Measurements from ENCODE around the gene KPTN. TPM values are rescaled to one million over a fixed set of nuclear protein-coding genes. Genes with fewer than 3 reads are reported as not detected.
A peak's percentile ranks its signal among the peaks of the same experiment; 100 is the strongest.

The KPTN gene
- total and polyA plus RNA-seq, 4 donors = 2.3 to 6.0 (median 4.0) TPM

DNA sequence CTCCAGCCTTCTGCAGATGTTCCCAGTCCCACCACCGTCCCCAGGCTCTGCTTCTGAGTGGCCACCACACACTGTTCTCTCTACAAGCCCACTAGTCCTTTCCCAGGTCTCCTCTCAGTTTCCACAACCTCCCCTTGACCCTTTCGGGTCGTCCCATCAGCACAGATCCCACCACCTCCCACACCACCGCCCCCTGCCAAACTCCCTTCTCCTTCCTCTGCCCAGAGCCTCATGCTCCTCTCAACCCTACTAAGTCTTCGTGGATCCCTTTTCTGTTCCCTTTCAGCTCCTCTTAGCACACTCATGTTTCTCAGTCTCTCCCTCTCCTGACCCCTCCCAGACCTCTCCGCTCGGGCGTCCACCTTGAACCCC, 28.9 kb upstream of the KPTN start:
- Histone ChIP-seq H3K27ac (ENCODE audit: low read depth in 1 of 2, low read length in 2 of 2) (peak overlapping the region; percentile 85 to 87), H3K4me1 (ENCODE audit: control insufficient read depth in 4 of 4, insufficient read depth in 4 of 4, low read length in 3 of 4) (peaks cover 21 to 67% (median 52%) of the 10 kb centered on the region in 4 donors), H3K4me3 (ENCODE audit: low read depth in 1 of 3, low read length in 3 of 3) (peak overlapping the region; percentile 67 to 100 (median 72)), H3K36me3 (ENCODE audit: control insufficient read depth in 4 of 4, insufficient read depth in 3 of 4, low read depth in 1 of 4, low read length in 3 of 4) (peaks cover 0 to 2% (median 0%) of the 10 kb centered on the region in 4 donors), H3K27me3 (ENCODE audit: control insufficient read depth in 4 of 4, insufficient read depth in 4 of 4, low read length in 3 of 4) (no peaks in the 10 kb centered on the region), H3K9ac (ENCODE audit: low read depth in 1 of 2, low read length in 2 of 2) (peak overlapping the region in 1 of 2 donors; percentile 69), H3K9me3 (ENCODE audit: control insufficient read depth in 4 of 4, low read length in 3 of 4) (no peaks in the 10 kb centered on the region)
- 27% methylated on average over 8 of the region's 8 CpGs for WGBS
- TF ChIP-seq RXRA (IDR thresholded peaks at IDR 0.05) (peak in 1 of 2 donors; percentile 2), HNF4G (IDR thresholded peaks at IDR 0.05) (no peak)
- no peak for DNase-seq (ENCODE audit: low spot score)

DNA sequence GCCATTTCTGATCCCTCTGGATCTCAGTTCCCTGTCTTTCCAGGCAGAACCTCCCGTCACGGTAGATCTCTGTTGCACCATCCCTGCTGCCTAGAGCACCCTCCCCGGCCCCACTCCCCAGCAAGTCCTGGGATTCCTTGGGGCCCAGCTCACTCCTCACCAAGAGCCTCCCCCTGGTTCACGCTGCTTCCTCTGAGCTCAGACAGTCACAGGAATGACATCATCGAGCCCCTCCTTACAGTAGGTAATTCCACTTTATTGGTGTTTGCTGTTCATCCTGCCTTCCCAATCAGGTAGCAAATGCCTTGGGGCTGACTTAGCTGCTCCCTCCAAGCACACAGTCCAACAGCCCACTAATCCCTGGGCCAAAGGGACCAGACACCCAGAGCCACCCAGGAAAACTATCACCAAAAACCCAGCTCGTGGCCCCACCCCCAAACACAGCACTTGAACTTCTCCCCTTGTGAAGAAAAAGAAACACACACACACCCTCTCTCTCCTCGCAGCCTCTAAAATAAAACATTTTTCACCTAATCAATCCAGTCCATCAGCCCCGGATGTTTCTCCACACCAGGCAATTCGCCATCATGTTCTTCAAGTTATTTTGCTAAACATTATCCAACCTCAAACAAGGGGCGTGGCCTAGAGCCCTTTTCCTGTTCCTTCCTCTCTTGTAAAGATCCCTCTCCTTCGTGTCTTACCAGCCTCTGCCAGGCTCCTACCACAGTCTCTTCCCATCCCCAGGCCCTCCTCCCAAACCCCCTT, 28.3 kb upstream of the KPTN start:
- H3K4me3 ChIP-seq (ENCODE audit: low read depth in 1 of 3, low read length in 3 of 3) = peak overlapping the region; percentile 67 to 100 (median 72)
- peak overlapping the region in 1 of 2 donors; percentile 17 for H3K9ac ChIP-seq (ENCODE audit: low read depth in 1 of 2, low read length in 2 of 2)
- WGBS = 16% methylated on average over 11 of the region's 11 CpGs
- H3K4me1 ChIP-seq (ENCODE audit: control insufficient read depth in 4 of 4, insufficient read depth in 4 of 4, low read length in 3 of 4) = peaks cover 25 to 73% (median 57%) of the 10 kb centered on the region in 4 donors
- H3K36me3 ChIP-seq (ENCODE audit: control insufficient read depth in 4 of 4, insufficient read depth in 3 of 4, low read depth in 1 of 4, low read length in 3 of 4) = peaks cover 0 to 2% (median 0%) of the 10 kb centered on the region in 4 donors
- TF ChIP-seq FOXA1 (IDR thresholded peaks at IDR 0.05) = peak; percentile 27
- peak; percentile 53 for TF ChIP-seq SP1 (IDR thresholded peaks at IDR 0.05)
- TF ChIP-seq, protein P1, sequence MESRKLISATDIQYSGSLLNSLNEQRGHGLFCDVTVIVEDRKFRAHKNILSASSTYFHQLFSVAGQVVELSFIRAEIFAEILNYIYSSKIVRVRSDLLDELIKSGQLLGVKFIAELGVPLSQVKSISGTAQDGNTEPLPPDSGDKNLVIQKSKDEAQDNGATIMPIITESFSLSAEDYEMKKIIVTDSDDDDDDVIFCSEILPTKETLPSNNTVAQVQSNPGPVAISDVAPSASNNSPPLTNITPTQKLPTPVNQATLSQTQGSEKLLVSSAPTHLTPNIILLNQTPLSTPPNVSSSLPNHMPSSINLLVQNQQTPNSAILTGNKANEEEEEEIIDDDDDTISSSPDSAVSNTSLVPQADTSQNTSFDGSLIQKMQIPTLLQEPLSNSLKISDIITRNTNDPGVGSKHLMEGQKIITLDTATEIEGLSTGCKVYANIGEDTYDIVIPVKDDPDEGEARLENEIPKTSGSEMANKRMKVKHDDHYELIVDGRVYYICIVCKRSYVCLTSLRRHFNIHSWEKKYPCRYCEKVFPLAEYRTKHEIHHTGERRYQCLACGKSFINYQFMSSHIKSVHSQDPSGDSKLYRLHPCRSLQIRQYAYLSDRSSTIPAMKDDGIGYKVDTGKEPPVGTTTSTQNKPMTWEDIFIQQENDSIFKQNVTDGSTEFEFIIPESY (IDR thresholded peaks at IDR 0.05) = no peak
- no peak for TF ChIP-seq NR2F2 (IDR thresholded peaks at IDR 0.05)
- TF ChIP-seq HNF4A (conservative IDR thresholded peaks at IDR 0.05) = peak; percentile 41 to 51
- peak; percentile 41 to 56 for TF ChIP-seq RXRA (IDR thresholded peaks at IDR 0.05)
- TF ChIP-seq JUND (IDR thresholded peaks at IDR 0.05) = peak in 1 of 2 donors; percentile 19
- peak; percentile 87 for TF ChIP-seq YY1 (IDR thresholded peaks at IDR 0.05)
- TF ChIP-seq, protein P2, sequence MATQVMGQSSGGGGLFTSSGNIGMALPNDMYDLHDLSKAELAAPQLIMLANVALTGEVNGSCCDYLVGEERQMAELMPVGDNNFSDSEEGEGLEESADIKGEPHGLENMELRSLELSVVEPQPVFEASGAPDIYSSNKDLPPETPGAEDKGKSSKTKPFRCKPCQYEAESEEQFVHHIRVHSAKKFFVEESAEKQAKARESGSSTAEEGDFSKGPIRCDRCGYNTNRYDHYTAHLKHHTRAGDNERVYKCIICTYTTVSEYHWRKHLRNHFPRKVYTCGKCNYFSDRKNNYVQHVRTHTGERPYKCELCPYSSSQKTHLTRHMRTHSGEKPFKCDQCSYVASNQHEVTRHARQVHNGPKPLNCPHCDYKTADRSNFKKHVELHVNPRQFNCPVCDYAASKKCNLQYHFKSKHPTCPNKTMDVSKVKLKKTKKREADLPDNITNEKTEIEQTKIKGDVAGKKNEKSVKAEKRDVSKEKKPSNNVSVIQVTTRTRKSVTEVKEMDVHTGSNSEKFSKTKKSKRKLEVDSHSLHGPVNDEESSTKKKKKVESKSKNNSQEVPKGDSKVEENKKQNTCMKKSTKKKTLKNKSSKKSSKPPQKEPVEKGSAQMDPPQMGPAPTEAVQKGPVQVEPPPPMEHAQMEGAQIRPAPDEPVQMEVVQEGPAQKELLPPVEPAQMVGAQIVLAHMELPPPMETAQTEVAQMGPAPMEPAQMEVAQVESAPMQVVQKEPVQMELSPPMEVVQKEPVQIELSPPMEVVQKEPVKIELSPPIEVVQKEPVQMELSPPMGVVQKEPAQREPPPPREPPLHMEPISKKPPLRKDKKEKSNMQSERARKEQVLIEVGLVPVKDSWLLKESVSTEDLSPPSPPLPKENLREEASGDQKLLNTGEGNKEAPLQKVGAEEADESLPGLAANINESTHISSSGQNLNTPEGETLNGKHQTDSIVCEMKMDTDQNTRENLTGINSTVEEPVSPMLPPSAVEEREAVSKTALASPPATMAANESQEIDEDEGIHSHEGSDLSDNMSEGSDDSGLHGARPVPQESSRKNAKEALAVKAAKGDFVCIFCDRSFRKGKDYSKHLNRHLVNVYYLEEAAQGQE (IDR thresholded peaks at IDR 0.05) = peak; percentile 63
- TF ChIP-seq GABPA (IDR thresholded peaks at IDR 0.05 in 1 of 2, conservative IDR thresholded peaks at IDR 0.05 in 1 of 2) = peak in 1 of 2 donors; percentile 70
- peak; percentile 39 for TF ChIP-seq TAF1 (conservative IDR thresholded peaks at IDR 0.05)
- TF ChIP-seq HNF4G (IDR thresholded peaks at IDR 0.05) = no peak
- TF ChIP-seq RAD21 (IDR thresholded peaks at IDR 0.05) = peak in 1 of 2 donors; percentile 26
- peak; percentile 37 for TF ChIP-seq FOXA2 (IDR thresholded peaks at IDR 0.05)
- H3K9me3 ChIP-seq (ENCODE audit: control insufficient read depth in 4 of 4, low read length in 3 of 4) = no peaks in the 10 kb centered on the region
- no peaks in the 10 kb centered on the region for H3K27me3 ChIP-seq (ENCODE audit: control insufficient read depth in 4 of 4, insufficient read depth in 4 of 4, low read length in 3 of 4)
- H3K27ac ChIP-seq (ENCODE audit: low read depth in 1 of 2, low read length in 2 of 2) = peak overlapping the region; percentile 85 to 87
- DNase-seq (ENCODE audit: low spot score) = no peak

Measured in liver (tissue), 9 donors.